CD4-positive, alpha-beta memory T cell (primary cell): ENCODE results near the gene ITPR2. TPM values are rescaled to one million over a fixed set of nuclear protein-coding genes. Genes with fewer than 3 reads are reported as not detected.

Experiments used
- CTCF ChIA-PET: fragments of 350-600 bp; sonication (Branson Sonifier 250); formaldehyde crosslinking; loops from one replicate; lab custom pipeline; 2021; ENCODE audit warnings: inconsistent platforms; ENCODE audit not compliant: partially characterized antibody; lab: Charles Lee
- POLR2A ChIA-PET: fragments of 350-600 bp; sonication (Branson Sonifier 250); formaldehyde crosslinking; loops from one replicate; lab custom pipeline; 2021; ENCODE audit not compliant: partially characterized antibody; lab: Charles Lee
- DNase-seq, 5 donors: peaks; one replicate each; pipeline versions ENCODE4 v3.0.0 to v3.0.0-alpha.2; 2020 to 2022; ENCODE audit warnings: mixed read lengths in 1 of 5
- H3K27ac ChIP-seq: one replicate; pipeline ENCODE4 v1.7.0; 2013; ENCODE audit warnings: low read depth, low read length
- H3K27me3 ChIP-seq: 2 replicates; pipeline ENCODE4 v1.7.0; 2013; ENCODE audit warnings: mild to moderate bottlenecking, low read length, moderate library complexity; ENCODE audit not compliant: insufficient read depth
- H3K36me3 ChIP-seq: 2 replicates; pipeline ENCODE4 v1.7.0; 2013; ENCODE audit warnings: mild to moderate bottlenecking, low read length, moderate library complexity; ENCODE audit not compliant: insufficient read depth
- H3K4me1 ChIP-seq: 2 replicates; pipeline ENCODE4 v1.7.0; 2013; ENCODE audit warnings: mild to moderate bottlenecking, low read length, moderate library complexity; ENCODE audit not compliant: insufficient read depth
- H3K4me3 ChIP-seq, 2 donors: one replicate each; pipeline ENCODE4 v1.7.0; 2013; ENCODE audit warnings: low read length in 2 of 2, mild to moderate bottlenecking in 1 of 2
- H3K9me3 ChIP-seq, 2 donors: one replicate each; pipeline ENCODE4 v1.7.0; 2013; ENCODE audit warnings: low read length in 2 of 2, control low read depth in 1 of 2; ENCODE audit not compliant: control insufficient read depth in 1 of 2
- H3K27ac Mint-ChIP-seq, 7 donors: one replicate each; pipeline ENCODE4 v1.8.0; 2020 to 2021; ENCODE audit warnings: mixed read lengths in 7 of 7, mild to moderate bottlenecking in 6 of 7, inconsistent platforms in 3 of 7, moderate library complexity in 3 of 7
- H3K27me3 Mint-ChIP-seq, 2 donors: one replicate each; pipeline ENCODE4 v1.8.0; 2020 to 2021; ENCODE audit warnings: mixed read lengths in 2 of 2
- H3K36me3 Mint-ChIP-seq, 2 donors: one replicate each; pipeline ENCODE4 v1.8.0; 2020 to 2021; ENCODE audit warnings: mixed read lengths in 2 of 2, inconsistent platforms in 1 of 2, mild to moderate bottlenecking in 1 of 2
- H3K4me1 Mint-ChIP-seq, 4 donors: one replicate each; pipeline ENCODE4 v1.8.0; 2020 to 2021; ENCODE audit warnings: mixed read lengths in 4 of 4, mild to moderate bottlenecking in 1 of 4
- H3K4me3 Mint-ChIP-seq, 8 donors: one replicate each; pipeline ENCODE4 v1.8.0; 2020 to 2021; ENCODE audit warnings: mixed read lengths in 8 of 8, mild to moderate bottlenecking in 7 of 8, moderate library complexity in 6 of 8, inconsistent platforms in 3 of 8
- H3K9me3 Mint-ChIP-seq, 8 donors: one replicate each; pipeline ENCODE4 v1.8.0; 2020 to 2021; ENCODE audit warnings: mixed read lengths in 8 of 8, mild to moderate bottlenecking in 5 of 8, inconsistent platforms in 3 of 8, moderate library complexity in 1 of 8
- intact Hi-C: fragments of 100-400 bp; cut with micrococcal nuclease; formaldehyde crosslinking; loops from one replicate; pipeline ENCODE4 v1.15.1; 2023
- polyA plus RNA-seq, 2 donors: library from polyadenylated mRNA; unstranded; fragments of 300-500 nt; fragmentation: Illumina TruSeq; gene quantifications; one replicate each; pipeline ENCODE4 v1.2.3, GENCODE V29; 2021
- total RNA-seq, 2 experiments: library from RNA; stranded (reverse); gene quantifications; one replicate each; pipeline ENCODE4 v1.2.3, GENCODE V29; 2021

ITPR2 gene
- total and polyA plus RNA-seq, 4 experiments from 2014 or later, result 4.7 to 55.6 (median 34.1) TPM

DNA sequence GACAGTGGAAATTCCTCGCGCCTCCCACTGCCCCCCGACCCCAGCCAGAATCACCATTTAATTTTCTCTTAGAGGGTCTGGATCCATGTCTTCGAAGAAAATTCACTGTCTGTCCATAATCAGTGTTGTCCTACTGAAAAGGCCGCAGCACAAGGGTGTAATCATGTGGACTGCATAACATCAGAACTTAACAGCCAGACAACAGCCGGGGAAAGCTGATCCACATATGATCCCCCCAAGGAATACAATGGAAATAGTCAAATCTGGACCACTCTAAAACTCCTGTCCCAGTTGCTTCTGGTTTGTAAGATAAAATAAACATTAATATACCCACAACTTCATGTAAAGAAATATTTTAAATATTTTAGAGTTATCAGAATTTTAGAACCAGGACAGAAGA lies 460.1 kb downstream of the ITPR2 start:
- ChIA-PET POLR2A (no interaction called here), CTCF (no interaction called here)
- no peaks in the 10 kb centered on the region for H3K4me1 Mint-ChIP-seq
- H3K27ac Mint-ChIP-seq, result no peak overlapping the region
- H3K27ac ChIP-seq, result no peak overlapping the region
- no peaks in the 10 kb centered on the region for H3K27me3 Mint-ChIP-seq
- H3K36me3 Mint-ChIP-seq, result peaks cover 17 to 39% of the 10 kb centered on the region in 2 donors
- DNase-seq, result no peak
- H3K27me3 ChIP-seq, result no peaks in the 10 kb centered on the region
- no peaks in the 10 kb centered on the region for H3K9me3 Mint-ChIP-seq
- H3K36me3 ChIP-seq, result no peaks in the 10 kb centered on the region
- H3K4me3 Mint-ChIP-seq, result no peak overlapping the region
- no peaks in the 10 kb centered on the region for H3K4me1 ChIP-seq
- no peaks in the 10 kb centered on the region for H3K9me3 ChIP-seq
- no peak overlapping the region for H3K4me3 ChIP-seq
- intact Hi-C loops, result no loop called here

DNA sequence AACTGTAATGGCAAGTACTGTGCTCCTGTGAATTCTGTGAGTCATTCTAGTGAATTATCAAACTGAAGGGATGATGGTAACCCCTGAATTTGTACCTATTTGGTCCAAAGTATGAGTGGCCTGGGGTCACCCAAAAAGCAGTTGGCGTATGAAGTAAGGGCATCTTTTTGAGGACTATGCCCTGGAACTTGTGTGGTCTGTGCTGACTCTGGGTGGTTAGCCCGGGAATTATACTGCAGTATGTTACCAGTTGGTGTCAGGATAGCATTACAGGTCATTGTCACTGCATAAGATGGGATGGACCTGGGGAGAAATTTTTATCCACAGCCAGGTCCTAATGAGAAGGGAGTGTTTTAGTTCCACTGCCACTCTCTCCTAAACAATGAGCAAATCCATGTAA lies 462.9 kb downstream of the ITPR2 start:
- Histone ChIP-seq H3K27me3 (no peaks in the 10 kb centered on the region), H3K36me3 (no peaks in the 10 kb centered on the region), H3K4me3 (no peak overlapping the region), H3K4me1 (no peaks in the 10 kb centered on the region), H3K27ac (no peak overlapping the region), H3K9me3 (no peaks in the 10 kb centered on the region)
- no peak overlapping the region for H3K27ac Mint-ChIP-seq
- peaks cover 14 to 40% of the 10 kb centered on the region in 2 donors for H3K36me3 Mint-ChIP-seq
- H3K4me1 Mint-ChIP-seq, result no peaks in the 10 kb centered on the region
- DNase-seq, result no peak
- ChIA-PET POLR2A (no interaction called here), CTCF (no interaction called here)
- H3K27me3 Mint-ChIP-seq, result no peaks in the 10 kb centered on the region
- H3K4me3 Mint-ChIP-seq, result no peak overlapping the region
- intact Hi-C loops, result no loop called here
- H3K9me3 Mint-ChIP-seq, result no peaks in the 10 kb centered on the region

DNA sequence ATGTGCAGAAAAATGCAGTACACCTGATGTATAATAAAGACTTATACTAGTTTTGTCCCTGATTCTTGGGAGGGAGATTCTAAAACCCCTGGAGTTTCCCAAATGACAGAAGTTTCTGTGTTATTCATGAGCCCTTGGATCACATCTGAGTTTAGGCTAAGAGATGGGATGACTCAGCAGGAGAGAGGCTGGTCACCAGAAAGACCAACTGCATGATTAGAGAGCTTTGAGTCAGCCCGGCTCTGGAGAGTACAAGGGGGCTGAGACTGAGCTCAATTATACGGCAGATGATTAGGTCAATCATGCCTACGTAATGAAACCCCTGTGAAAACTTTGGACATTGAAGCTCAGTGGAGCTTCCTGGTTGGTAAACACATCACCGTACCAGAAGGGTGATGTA lies 463.4 kb downstream of the ITPR2 start:
- Histone ChIP-seq H3K36me3 (no peaks in the 10 kb centered on the region), H3K9me3 (no peaks in the 10 kb centered on the region), H3K4me3 (no peak overlapping the region), H3K27me3 (no peaks in the 10 kb centered on the region), H3K4me1 (no peaks in the 10 kb centered on the region), H3K27ac (no peak overlapping the region)
- Mint-ChIP-seq H3K4me3 (no peak overlapping the region), H3K4me1 (no peaks in the 10 kb centered on the region), H3K9me3 (no peaks in the 10 kb centered on the region), H3K27ac (peak overlapping the region in 1 of 7 donors; percentile 66), H3K36me3 (peaks cover 11 to 43% of the 10 kb centered on the region in 2 donors), H3K27me3 (no peaks in the 10 kb centered on the region)
- CTCF ChIA-PET, result no interaction called here
- POLR2A ChIA-PET, result no interaction called here
- intact Hi-C loops, result no loop called here
- DNase-seq, result no peak

DNA sequence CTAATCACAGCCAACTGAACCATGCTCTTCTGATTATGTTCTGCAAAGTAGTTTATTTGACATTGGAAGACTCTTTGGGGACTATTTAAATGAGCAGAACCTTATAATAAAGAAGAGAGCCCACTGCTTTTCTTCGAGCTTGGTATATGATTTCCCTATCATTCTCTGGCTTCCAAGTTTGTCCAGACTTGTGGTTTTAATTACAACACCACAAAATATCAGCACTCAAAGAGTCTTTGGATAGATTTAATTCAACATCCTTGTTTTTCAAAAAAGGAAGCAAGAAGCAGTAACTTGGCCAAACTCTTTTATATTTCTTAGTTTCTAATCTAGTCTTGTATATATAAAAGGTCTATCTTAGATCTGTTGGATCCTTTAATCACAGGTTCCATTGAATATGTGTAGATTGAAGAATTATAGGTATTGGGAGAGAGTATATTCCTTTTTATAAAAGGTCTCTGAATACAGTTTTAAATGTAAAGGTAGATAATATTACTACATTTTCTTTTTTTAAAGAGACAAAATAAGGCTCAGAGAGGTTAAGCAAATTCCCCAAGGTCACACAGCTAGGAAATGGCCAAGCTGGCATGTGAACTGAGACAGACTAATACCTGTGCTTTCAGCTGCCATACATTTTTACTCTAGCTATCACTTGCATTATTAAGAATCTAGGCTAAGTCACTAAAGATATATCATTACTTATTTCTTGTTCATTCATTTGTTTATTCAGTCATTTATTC lies 464.8 kb downstream of the ITPR2 start:
- DNase-seq, result no peak
- Histone ChIP-seq H3K27me3 (no peaks in the 10 kb centered on the region), H3K4me1 (no peaks in the 10 kb centered on the region), H3K9me3 (no peaks in the 10 kb centered on the region), H3K36me3 (no peaks in the 10 kb centered on the region), H3K4me3 (no peak overlapping the region), H3K27ac (no peak overlapping the region)
- intact Hi-C loops, result no loop called here
- no peaks in the 10 kb centered on the region for H3K27me3 Mint-ChIP-seq
- H3K36me3 Mint-ChIP-seq, result peaks cover 13 to 46% of the 10 kb centered on the region in 2 donors
- no peaks in the 10 kb centered on the region for H3K9me3 Mint-ChIP-seq
- H3K27ac Mint-ChIP-seq, result no peak overlapping the region
- H3K4me1 Mint-ChIP-seq, result no peaks in the 10 kb centered on the region
- no peak overlapping the region for H3K4me3 Mint-ChIP-seq
- ChIA-PET POLR2A (no interaction called here), CTCF (no interaction called here)

DNA sequence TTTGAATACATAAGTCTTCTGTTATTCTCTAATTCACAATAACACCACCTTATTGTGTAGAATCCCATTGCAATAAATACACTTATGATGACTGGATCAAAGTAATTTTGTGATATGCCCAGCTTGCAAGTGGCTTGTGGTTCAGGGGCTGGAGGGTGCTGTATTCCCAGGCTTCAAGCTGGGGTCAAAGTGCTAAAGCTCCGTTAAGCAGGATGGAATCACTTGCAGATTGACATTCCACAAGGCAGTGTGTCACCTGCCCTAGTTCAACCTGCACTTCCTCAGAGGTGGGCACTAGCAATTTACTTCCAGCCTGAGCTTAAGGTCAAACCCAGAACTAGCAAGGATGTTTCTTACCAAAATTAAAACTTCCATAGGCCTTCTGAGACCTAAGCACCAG lies 471.0 kb downstream of the ITPR2 start:
- CTCF ChIA-PET, result no interaction called here

DNA sequence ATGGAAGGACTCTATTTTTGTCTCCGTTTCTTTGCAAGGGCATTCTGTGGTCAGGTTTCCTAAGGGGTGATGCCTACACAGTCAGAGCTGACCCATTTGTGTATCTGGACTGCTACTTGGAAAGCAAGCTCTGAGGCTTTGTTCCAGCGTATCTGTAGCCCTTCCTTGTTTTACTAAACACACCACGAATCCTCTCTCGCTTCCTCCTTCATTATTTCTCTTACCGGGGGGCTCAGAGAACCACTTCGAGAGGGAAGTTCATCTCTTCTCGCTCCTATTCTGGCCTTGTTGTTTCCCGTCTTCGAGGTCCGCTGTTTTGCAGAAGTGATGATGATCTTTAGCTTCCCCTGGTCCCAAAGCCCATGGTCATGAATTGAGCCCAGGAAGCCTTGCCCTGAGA lies 472.9 kb downstream of the ITPR2 start:
- no peaks in the 10 kb centered on the region for H3K4me1 ChIP-seq
- H3K4me3 Mint-ChIP-seq, result no peak overlapping the region
- intact Hi-C loops, result no loop called here
- H3K4me3 ChIP-seq, result no peak overlapping the region
- no peak for DNase-seq
- H3K4me1 Mint-ChIP-seq, result no peaks in the 10 kb centered on the region
- POLR2A ChIA-PET, result no interaction called here
- no peaks in the 10 kb centered on the region for H3K27me3 Mint-ChIP-seq
- no peaks in the 10 kb centered on the region for H3K9me3 ChIP-seq
- peaks cover 5 to 34% of the 10 kb centered on the region in 2 donors for H3K36me3 Mint-ChIP-seq
- H3K27me3 ChIP-seq, result no peaks in the 10 kb centered on the region
- H3K27ac Mint-ChIP-seq, result peak overlapping the region in 1 of 7 donors; percentile 65
- H3K36me3 ChIP-seq, result no peaks in the 10 kb centered on the region
- no peak overlapping the region for H3K27ac ChIP-seq
- H3K9me3 Mint-ChIP-seq, result peaks cover 0 to 2% (median 0%) of the 10 kb centered on the region in 8 donors
- CTCF ChIA-PET, result no interaction called here

More for the DNA sequence above, 471.0 kb downstream of the ITPR2 start:
- Histone ChIP-seq H3K36me3 (no peaks in the 10 kb centered on the region), H3K27ac (no peak overlapping the region), H3K4me1 (no peaks in the 10 kb centered on the region), H3K9me3 (no peaks in the 10 kb centered on the region), H3K27me3 (no peaks in the 10 kb centered on the region), H3K4me3 (no peak overlapping the region)
- no peaks in the 10 kb centered on the region for H3K27me3 Mint-ChIP-seq
- H3K4me3 Mint-ChIP-seq, result no peak overlapping the region
- POLR2A ChIA-PET, result no interaction called here
- H3K9me3 Mint-ChIP-seq, result peaks cover 0 to 2% (median 0%) of the 10 kb centered on the region in 8 donors
- no peaks in the 10 kb centered on the region for H3K4me1 Mint-ChIP-seq
- peaks cover 8 to 43% of the 10 kb centered on the region in 2 donors for H3K36me3 Mint-ChIP-seq
- intact Hi-C loops, result no loop called here
- no peak overlapping the region for H3K27ac Mint-ChIP-seq
- DNase-seq, result no peak

DNA sequence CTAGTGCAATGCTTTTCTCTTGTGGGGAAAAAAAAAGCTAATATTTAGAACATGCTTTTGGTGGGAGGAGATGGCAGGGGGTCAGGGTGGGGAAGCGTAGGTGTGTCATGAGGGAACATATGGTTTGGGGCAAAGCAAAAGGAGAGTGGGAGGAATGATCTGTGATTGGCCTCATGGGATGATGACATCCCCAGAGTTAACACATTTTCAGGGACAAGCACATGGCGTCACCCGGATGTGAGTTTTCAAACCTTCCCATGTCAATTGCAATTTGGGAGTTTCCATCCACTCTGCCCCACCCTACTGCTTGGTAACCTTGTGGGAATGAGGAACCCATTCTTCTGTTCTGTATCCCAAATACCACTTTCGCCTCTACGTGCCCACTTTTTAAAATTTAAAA lies 473.4 kb downstream of the ITPR2 start:
- ChIA-PET CTCF (no interaction called here), POLR2A (no interaction called here)
- no peak overlapping the region for H3K4me3 ChIP-seq
- Mint-ChIP-seq H3K27me3 (no peaks in the 10 kb centered on the region), H3K4me3 (no peak overlapping the region), H3K27ac (no peak overlapping the region), H3K9me3 (peaks cover 0 to 2% (median 0%) of the 10 kb centered on the region in 8 donors), H3K4me1 (no peaks in the 10 kb centered on the region), H3K36me3 (peaks cover 5 to 30% of the 10 kb centered on the region in 2 donors)
- no peaks in the 10 kb centered on the region for H3K4me1 ChIP-seq
- no peaks in the 10 kb centered on the region for H3K36me3 ChIP-seq
- no peaks in the 10 kb centered on the region for H3K9me3 ChIP-seq
- intact Hi-C loops, result no loop called here
- DNase-seq, result no peak
- no peaks in the 10 kb centered on the region for H3K27me3 ChIP-seq
- no peak overlapping the region for H3K27ac ChIP-seq
